WTC11 (cell line): Measurements from ENCODE around the gene GCSAM. TPM values are rescaled to one million over a fixed set of nuclear protein-coding genes. Genes with fewer than 3 reads are reported as not detected.
A peak's percentile ranks its signal among the peaks of the same experiment; 100 is the strongest.

ENCODE experiments used
- ATAC-seq: fragments of 200-7000 bp; cut with Tn5 transposase; 2 replicates; pipeline ENCODE4 v1.10.0; 2021; ENCODE audit warnings: mild to moderate bottlenecking, moderate library complexity
- Bru-seq: library from RNA; stranded (reverse); fragments of 400-500 nt; gene quantifications from one replicate; lab custom pipeline; 2021; lab: Mats Ljungman, UMichigan
- CTCF ChIA-PET: fragments of 300-600 bp; sonication (Branson Sonifier 250); formaldehyde crosslinking; loops from one replicate; lab custom pipeline; 2021; ENCODE audit warnings: antibody characterized with exemption; lab: Charles Lee
- POLR2A ChIA-PET: fragments of 350-600 bp; sonication (Branson Sonifier 250); formaldehyde crosslinking; loops from one replicate; lab custom pipeline; 2021; ENCODE audit warnings: antibody characterized with exemption; lab: Charles Lee
- DNase-seq: peaks from one replicate; pipeline ENCODE4 v3.0.0; 2021; ENCODE audit warnings: low spot score
- H3K27ac Mint-ChIP-seq: 2 replicates; pipeline ENCODE4 v1.8.0; 2021; ENCODE audit warnings: mixed read lengths
- H3K27me3 Mint-ChIP-seq: 2 replicates; pipeline ENCODE4 v1.8.0; 2021; ENCODE audit warnings: low read depth, mild to moderate bottlenecking, moderate library complexity, mixed read lengths
- H3K36me3 Mint-ChIP-seq: 2 replicates; pipeline ENCODE4 v1.8.0; 2021; ENCODE audit warnings: mixed read lengths
- H3K4me1 Mint-ChIP-seq: 2 replicates; pipeline ENCODE4 v1.8.0; 2022; ENCODE audit warnings: mixed read lengths
- H3K4me3 Mint-ChIP-seq: 2 replicates; pipeline ENCODE4 v1.8.0; 2021; ENCODE audit warnings: mild to moderate bottlenecking, moderate library complexity, mixed read lengths
- H3K9me3 Mint-ChIP-seq: 2 replicates; pipeline ENCODE4 v1.8.0; 2021; ENCODE audit warnings: mixed read lengths
- ATF2 ChIP-seq: sonication (generic); formaldehyde crosslinking; IDR thresholded peaks from 2 replicates; pipeline ENCODE4 v1.8.1; 2022; ENCODE audit warnings: low read depth, missing genetic modification reagents, borderline replicate concordance
- ATF3 ChIP-seq: sonication (generic); formaldehyde crosslinking; conservative IDR thresholded peaks from 2 replicates; pipeline ENCODE4 v1.8.1; 2022; ENCODE audit warnings: mild to moderate bottlenecking, missing genetic modification reagents
- CBFB ChIP-seq: sonication (generic); formaldehyde crosslinking; IDR thresholded peaks from 2 replicates; pipeline ENCODE4 v1.8.1; 2022; ENCODE audit warnings: mild to moderate bottlenecking, low read depth, missing genetic modification reagents
- CREM ChIP-seq: sonication (generic); formaldehyde crosslinking; IDR thresholded peaks from 2 replicates; pipeline ENCODE4 v1.8.1; 2022; ENCODE audit warnings: mild to moderate bottlenecking, missing genetic modification reagents, moderate library complexity
- ERG ChIP-seq: fragments of 250-450 bp; sonication (Bioruptor Pico); IDR thresholded peaks from 2 replicates; pipeline ENCODE4 v1.8.0; 2021; ENCODE audit warnings: mild to moderate bottlenecking
- FOXK1 ChIP-seq: sonication (generic); formaldehyde crosslinking; IDR thresholded peaks from 2 replicates; pipeline ENCODE4 v1.8.0; 2022; ENCODE audit warnings: mild to moderate bottlenecking, moderate library complexity, missing genetic modification reagents
- FOXP1 ChIP-seq: sonication (generic); formaldehyde crosslinking; IDR thresholded peaks from 2 replicates; pipeline ENCODE4 v1.8.0; 2022; ENCODE audit warnings: missing genetic modification reagents, mild to moderate bottlenecking, moderate library complexity, borderline replicate concordance
- GABPB1 ChIP-seq: sonication (generic); formaldehyde crosslinking; IDR thresholded peaks from 2 replicates; pipeline ENCODE4 v1.8.1; 2023; ENCODE audit warnings: mild to moderate bottlenecking, missing genetic modification reagents
- GRHL2 ChIP-seq: fragments of 250-450 bp; sonication (Bioruptor Pico); IDR thresholded peaks from 2 replicates; pipeline ENCODE4 v1.8.0; 2022; ENCODE audit warnings: mild to moderate bottlenecking, moderate library complexity; ENCODE audit not compliant: insufficient replicate concordance, severe bottlenecking
- IRF1 ChIP-seq: sonication (generic); formaldehyde crosslinking; IDR thresholded peaks from 2 replicates; pipeline ENCODE4 v1.8.0; 2023; ENCODE audit warnings: missing genetic modification reagents
- IRF2 ChIP-seq: sonication (generic); formaldehyde crosslinking; IDR thresholded peaks from 2 replicates; pipeline ENCODE4 v1.8.0; 2022; ENCODE audit warnings: low read depth, missing genetic modification reagents, borderline replicate concordance
- MXD4 ChIP-seq: fragments of 250-450 bp; sonication (Bioruptor Pico); IDR thresholded peaks from 2 replicates; pipeline ENCODE4 v1.8.0; 2021; ENCODE audit warnings: mild to moderate bottlenecking, moderate library complexity, borderline replicate concordance
- MYBL2 ChIP-seq: sonication (generic); formaldehyde crosslinking; IDR thresholded peaks from 2 replicates; pipeline ENCODE4 v1.8.1; 2023; ENCODE audit warnings: mild to moderate bottlenecking, moderate library complexity, missing genetic modification reagents
- OVOL2 ChIP-seq: fragments of 250-450 bp; sonication (Bioruptor Pico); IDR thresholded peaks from 2 replicates; pipeline ENCODE4 v1.9.0; 2021; ENCODE audit warnings: mild to moderate bottlenecking, borderline replicate concordance
- PRRX2 ChIP-seq: fragments of 250-450 bp; sonication (Bioruptor Pico); IDR thresholded peaks from 2 replicates; pipeline ENCODE4 v1.8.0; 2021; ENCODE audit warnings: mild to moderate bottlenecking
- RELA ChIP-seq: sonication (generic); formaldehyde crosslinking; IDR thresholded peaks from 2 replicates; pipeline ENCODE4 v1.8.1; 2022; ENCODE audit warnings: missing genetic modification reagents, mild to moderate bottlenecking, borderline replicate concordance
- SMAD3 ChIP-seq: sonication (generic); formaldehyde crosslinking; IDR thresholded peaks from 2 replicates; pipeline ENCODE4 v1.8.0; 2022; ENCODE audit warnings: missing genetic modification reagents, mild to moderate bottlenecking, borderline replicate concordance
- SMAD4 ChIP-seq: sonication (generic); formaldehyde crosslinking; IDR thresholded peaks from 2 replicates; pipeline ENCODE4 v1.8.0; 2022; ENCODE audit warnings: mild to moderate bottlenecking, missing genetic modification reagents
- SOX15 ChIP-seq: fragments of 250-450 bp; sonication (Bioruptor Pico); IDR thresholded peaks from 2 replicates; pipeline ENCODE4 v1.9.0; 2021; ENCODE audit warnings: mild to moderate bottlenecking
- ZNF121 ChIP-seq: sonication (generic); formaldehyde crosslinking; IDR thresholded peaks from 2 replicates; pipeline ENCODE4 v1.8.0; 2023; ENCODE audit warnings: missing genetic modification reagents
- ZNF232 ChIP-seq: sonication (generic); formaldehyde crosslinking; IDR thresholded peaks from 2 replicates; pipeline ENCODE4 v1.8.0; 2022; ENCODE audit warnings: mild to moderate bottlenecking, missing genetic modification reagents
- ZNF396 ChIP-seq: fragments of 250-450 bp; sonication (Bioruptor Pico); IDR thresholded peaks from 2 replicates; pipeline ENCODE4 v1.8.0; 2021; ENCODE audit warnings: mild to moderate bottlenecking, moderate library complexity, borderline replicate concordance
- ZNF532 ChIP-seq: fragments of 250-450 bp; sonication (Bioruptor Pico); IDR thresholded peaks from 2 replicates; pipeline ENCODE4 v1.9.0; 2021; ENCODE audit warnings: mild to moderate bottlenecking, borderline replicate concordance
- ZSCAN18 ChIP-seq: fragments of 250-450 bp; sonication (Bioruptor Pico); IDR thresholded peaks from 2 replicates; pipeline ENCODE4 v2.1.2; 2022; ENCODE audit warnings: mild to moderate bottlenecking, moderate library complexity
- long read RNA-seq, 3 experiments: library from RNA in 1 of 3; library from capped mRNA in 1 of 3; library from polyadenylated mRNA in 1 of 3; unstranded in 2 of 3; stranded (forward) in 1 of 3; transcript quantifications; one replicate each; pipeline ENCODE4 v2.0.0, GENCODE V29; 2021
- total RNA-seq: library from RNA; stranded (reverse); gene quantifications from 3 replicates; pipeline ENCODE4 v1.2.3, GENCODE V29; 2021

GCSAM gene
- 0.07 to 0.17 TPM in 2 of 3 replicates, not detected in the other for total RNA-seq
- Bru-seq, nascent RNA, result percentile 7 among the genes with signal in this experiment
- long read RNA-seq, experiment 1, result 0 reads
- long read RNA-seq, experiment 2, result 0 reads
- long read RNA-seq, experiment 3, result 0 reads

GRCh38 chr3:112132975-112133448, at the start of gene GCSAM:
GCSAM (minus strand) TSS chr3:112133248; CDS start chr3:112133120, 128 bp downstream.
- ATAC-seq, result no peak
- POLR2A ChIA-PET, result no interaction called here
- CTCF ChIA-PET, result interaction anchor here (1.3 to 2.5 kb wide), 2 partner anchors 21 to 161 kb away, joined by 4 to 5 read pairs; partner anchors contain the start of gene SLC9C1
- H3K27me3 Mint-ChIP-seq, result no peaks in the 10 kb centered on the region
- no peak within 1 kb of the TSS for H3K4me3 Mint-ChIP-seq
- H3K27ac Mint-ChIP-seq, result no peak within 1 kb of the TSS
- TF ChIP-seq FOXP1 (CRISPR knock-in tag) (no peak), IRF1 (CRISPR knock-in tag) (no peak), ERG (CRISPR knock-in tag) (no peak), ZNF396 (no peak), PRRX2 (CRISPR knock-in tag) (no peak), GRHL2 (CRISPR knock-in tag) (no peak), GABPB1 (CRISPR knock-in tag) (no peak)
- H3K4me1 Mint-ChIP-seq, result peaks cover 58% of the 10 kb centered on the region
- DNase-seq, result no peak
- H3K36me3 Mint-ChIP-seq, result peaks cover 4% of the 10 kb centered on the region; the same call in 1 of the 2 replicates
- no peaks in the 10 kb centered on the region for H3K9me3 Mint-ChIP-seq

GRCh38 chr3:112175646-112176045, 42.6 kb upstream of the GCSAM start:
- no peaks in the 10 kb centered on the region for H3K27me3 Mint-ChIP-seq
- no peak for ATAC-seq
- no peaks in the 10 kb centered on the region for H3K36me3 Mint-ChIP-seq
- POLR2A ChIA-PET, result interaction anchor here (0.8 kb wide), 1 partner anchor 10 kb away, joined by 3 read pairs; no protein-coding TSS in a partner anchor
- H3K4me1 Mint-ChIP-seq, result no peaks in the 10 kb centered on the region
- H3K4me3 Mint-ChIP-seq, result no peak overlapping the region
- TF ChIP-seq FOXK1 (CRISPR knock-in tag) (no peak), ZNF121 (CRISPR knock-in tag) (no peak), CBFB (CRISPR knock-in tag) (no peak), ZNF396 (no peak), GRHL2 (CRISPR knock-in tag) (no peak), ATF2 (CRISPR knock-in tag) (no peak), RELA (no peak), ZNF532 (CRISPR knock-in tag) (no peak), SOX15 (CRISPR knock-in tag) (no peak), MXD4 (CRISPR knock-in tag) (no peak), CREM (CRISPR knock-in tag) (no peak), MYBL2 (no peak), SMAD3 (no peak), ZNF232 (CRISPR knock-in tag) (no peak), ZSCAN18 (CRISPR knock-in tag) (no peak), IRF2 (CRISPR knock-in tag) (no peak), OVOL2 (no peak), ATF3 (CRISPR knock-in tag) (no peak), SMAD4 (CRISPR knock-in tag) (no peak)
- TF ChIP-seq, all 79 proteins: peak for 0
- Mint-ChIP-seq H3K9me3 (peaks cover 14% of the 10 kb centered on the region), H3K27ac (no peak overlapping the region)
- DNase-seq, result no peak
- CTCF ChIA-PET, result interaction anchor here (1.7 kb wide), 1 partner anchor 64 kb away, joined by 7 read pairs; no protein-coding TSS in a partner anchor
